Mucosa of descending colon (tissue), 3 donors: Measurements from ENCODE around the gene SLC1A3. TPM values are rescaled to one million over a fixed set of nuclear protein-coding genes. Genes with fewer than 3 reads are reported as not detected.
"Not testable (repeated sequence)": the region's sequence is repeated elsewhere in the genome, so short reads cannot be mapped to it uniquely, and the experiment has no call there.

Source experiments
- ATAC-seq: fragments of 200-7000 bp; cut with Tn5 transposase; one replicate; pipeline ENCODE4 v1.9.1; 2020; ENCODE audit warnings: mild to moderate bottlenecking, moderate library complexity
- DNase-seq, 3 donors: peaks; one replicate each; pipeline ENCODE4 v3.0.0-alpha.2; 2020
- H3K36me3 ChIP-seq: fragments of 200-600 bp; one replicate; pipeline ENCODE4 v1.8.0; 2021; ENCODE audit warnings: low read depth, mild to moderate bottlenecking
- H3K4me1 ChIP-seq: fragments of 200-600 bp; one replicate; pipeline ENCODE4 v1.8.0; 2021; ENCODE audit warnings: low read depth, mild to moderate bottlenecking
- H3K4me3 ChIP-seq: fragments of 200-600 bp; one replicate; pipeline ENCODE4 v1.8.0; 2021; ENCODE audit warnings: mild to moderate bottlenecking
- H3K9me3 ChIP-seq: fragments of 200-600 bp; one replicate; pipeline ENCODE4 v1.8.0; 2021; ENCODE audit warnings: mild to moderate bottlenecking
- CTCF ChIP-seq: fragments of 200-600 bp; IDR thresholded peaks from one replicate; pipeline ENCODE4 v1.8.0; 2022; ENCODE audit warnings: antibody characterized with exemption, mild to moderate bottlenecking
- intact Hi-C, 2 donors: fragments of 100-400 bp; cut with DNase I in 1 of 2; cut with micrococcal nuclease in 1 of 2; formaldehyde crosslinking; loops; one replicate each; pipeline versions ENCODE4 v1.11.0 to v1.11.1; 2022; cut with DNase I, micrococcal nuclease
- total RNA-seq, 3 donors: library from RNA; stranded (reverse); fragmentation: NEBNext Ultra II Directional in 2 of 3; extraction: Animal tissue kit (Norgen Biotek cat#: 25700) in 2 of 3; gene quantifications; one replicate each; pipeline versions ENCODE4 v1.2.1 to v1.2.4, GENCODE V29; 2021 to 2023
- donor health status: DM: no; HTN: no; CAD: no; lungs with moderate emphysema.
- donor health status: DM: no; HTN: no; CAD: no.
- donor health status: DM: no; HTN: yes; CAD: no.

SLC1A3 gene
- total RNA-seq, 3 donors from 2014 or later, result 0.67 to 10.2 (median 7.9) TPM

GRCh38 chr5:36571401-36572042 is 34.9 kb upstream of the SLC1A3 start:
- Histone ChIP-seq H3K36me3 (no peaks in the 10 kb centered on the region), H3K4me3 (no peak overlapping the region), H3K4me1 (no peaks in the 10 kb centered on the region), H3K9me3 (no peaks in the 10 kb centered on the region)
- DNase-seq, result no peak
- no peak for ATAC-seq
- no peak for TF ChIP-seq CTCF
- intact Hi-C loops, result no loop called here

- ATAC-seq (no peak), DNase-seq (no peak)
- Histone ChIP-seq H3K4me1 (no peaks in the 10 kb centered on the region), H3K4me3 (no peak overlapping the region), H3K36me3 (no peaks in the 10 kb centered on the region), H3K9me3 (no peaks in the 10 kb centered on the region)
- no peak for TF ChIP-seq CTCF
- intact Hi-C loops, result no loop called here
Observed at GRCh38 chr5:36573438-36573837, 33.0 kb upstream of the SLC1A3 start.

GRCh38 chr5:36575361-36575781 is 31.0 kb upstream of the SLC1A3 start:
- DNase-seq, result no peak
- ATAC-seq, result no peak
- H3K4me1 ChIP-seq, result no peaks in the 10 kb centered on the region
- no peak for TF ChIP-seq CTCF
- intact Hi-C loops, result no loop called here
- no peaks in the 10 kb centered on the region for H3K9me3 ChIP-seq
- H3K36me3 ChIP-seq, result no peaks in the 10 kb centered on the region
- H3K4me3 ChIP-seq, result no peak overlapping the region

- TF ChIP-seq CTCF, result no peak
- H3K9me3 ChIP-seq, result no peaks in the 10 kb centered on the region
- intact Hi-C loops, result no loop called here
- H3K36me3 ChIP-seq, result no peaks in the 10 kb centered on the region
- DNase-seq (no peak), ATAC-seq (no peak)
- no peak overlapping the region for H3K4me3 ChIP-seq
- no peaks in the 10 kb centered on the region for H3K4me1 ChIP-seq
Observed at GRCh38 chr5:36576721-36577120, 29.7 kb upstream of the SLC1A3 start.

- H3K9me3 ChIP-seq, ATAC-seq, H3K4me1 ChIP-seq, H3K36me3 ChIP-seq, intact Hi-C loops, H3K4me3 ChIP-seq, DNase-seq: not testable (repeated sequence)
Observed at GRCh38 chr5:36579858-36580257, 26.5 kb upstream of the SLC1A3 start.

GRCh38 chr5:36581070-36581469 is 25.3 kb upstream of the SLC1A3 start:
- Histone ChIP-seq H3K36me3 (no peaks in the 10 kb centered on the region), H3K4me3 (no peak overlapping the region), H3K9me3 (no peaks in the 10 kb centered on the region), H3K4me1 (no peaks in the 10 kb centered on the region)
- DNase-seq (no peak), ATAC-seq (no peak)
- no peak for TF ChIP-seq CTCF
- intact Hi-C loops, result no loop called here
